SU-DHL-6 (cell line): ENCODE data around the gene RAB40B.
A peak's percentile ranks its signal among the peaks of the same experiment; 100 is the strongest.

Source experiments
- H2AFZ ChIP-seq: fragments of 200-600 bp; sonication (generic); 2 replicates; pipeline ENCODE4 v1.6.1; 2014; ENCODE audit warnings: low read depth, mild to moderate bottlenecking, moderate library complexity, mixed read lengths, antibody characterized with exemption, low read length; ENCODE audit not compliant: severe bottlenecking
- H3F3A ChIP-seq: fragments of 200-600 bp; shearing (Covaris generic); 2 replicates; pipeline ENCODE4 v1.6.0; 2016; ENCODE audit warnings: antibody characterized with exemption, mild to moderate bottlenecking; ENCODE audit not compliant: insufficient read depth
- H3K27ac ChIP-seq: fragments of 200-600 bp; sonication (generic); 2 replicates; pipeline ENCODE4 v1.5.1; 2016; ENCODE audit warnings: low read depth, mild to moderate bottlenecking, low read length, moderate library complexity, mixed read lengths
- H3K27me3 ChIP-seq: fragments of 200-600 bp; sonication (generic), shearing (Covaris generic); 2 replicates; pipeline ENCODE4 v1.6.0; 2014; ENCODE audit warnings: mild to moderate bottlenecking, low read length
- H3K36me3 ChIP-seq: fragments of 200-600 bp; sonication (generic); 2 replicates; pipeline ENCODE4 v1.6.1; 2014; ENCODE audit warnings: mild to moderate bottlenecking, low read length, mixed read lengths
- H3K4me2 ChIP-seq: fragments of 300-600, 200-600 bp; shearing (Covaris generic), sonication (generic); 2 replicates; pipeline ENCODE4 v1.6.0; 2014; ENCODE audit warnings: low read length, low read depth, mild to moderate bottlenecking; ENCODE audit not compliant: poor library complexity, severe bottlenecking
- H3K4me3 ChIP-seq: fragments of 200-600 bp; sonication (generic); 2 replicates; pipeline ENCODE4 v1.5.1; 2014; ENCODE audit warnings: antibody characterized with exemption, low read length, mild to moderate bottlenecking, mixed read lengths; ENCODE audit not compliant: insufficient read depth, poor library complexity, severe bottlenecking
- H3K79me2 ChIP-seq: fragments of 200-600 bp; sonication (generic); 2 replicates; pipeline ENCODE4 v1.6.1; 2014; ENCODE audit warnings: mild to moderate bottlenecking, low read length, moderate library complexity; ENCODE audit not compliant: insufficient read depth
- H3K9ac ChIP-seq: fragments of 200-600 bp; sonication (generic); 2 replicates; pipeline ENCODE4 v1.7.0; 2014; ENCODE audit warnings: mild to moderate bottlenecking, low read length
- H3K9me2 ChIP-seq: fragments of 200-600 bp; sonication (generic); replicated peaks from 2 replicates; pipeline ENCODE4 v1.6.1; 2014; ENCODE audit warnings: low read length; ENCODE audit not compliant: insufficient read depth
- H3K9me3 ChIP-seq: fragments of 200-600 bp; sonication (generic); 2 replicates; pipeline ENCODE4 v1.6.1; 2014; ENCODE audit warnings: low read length, mixed read lengths; ENCODE audit not compliant: insufficient read depth
- H4K20me1 ChIP-seq: fragments of 200-600 bp; sonication (generic); 2 replicates; pipeline ENCODE4 v1.6.1; 2014; ENCODE audit warnings: low read depth, mild to moderate bottlenecking, antibody characterized with exemption, low read length, moderate library complexity, mixed read lengths
- EZH2phosphoT487 ChIP-seq: fragments of 200-600 bp; sonication (generic), shearing (Covaris generic); conservative IDR thresholded peaks from 2 replicates; pipeline ENCODE4 v1.6.1; 2018; ENCODE audit warnings: mild to moderate bottlenecking, antibody characterized with exemption, low read length, moderate library complexity, mixed read lengths
- TF ChIP-seq, protein P1 (sequence below): fragments of 200-600 bp; sonication (generic); IDR thresholded peaks from one replicate; pipeline ENCODE4 v1.5.1; 2017; ENCODE audit warnings: antibody characterized with exemption, mild to moderate bottlenecking, low read length, moderate library complexity; ENCODE audit not compliant: insufficient read depth, poor library complexity, severe bottlenecking

Gene RAB40B

DNA sequence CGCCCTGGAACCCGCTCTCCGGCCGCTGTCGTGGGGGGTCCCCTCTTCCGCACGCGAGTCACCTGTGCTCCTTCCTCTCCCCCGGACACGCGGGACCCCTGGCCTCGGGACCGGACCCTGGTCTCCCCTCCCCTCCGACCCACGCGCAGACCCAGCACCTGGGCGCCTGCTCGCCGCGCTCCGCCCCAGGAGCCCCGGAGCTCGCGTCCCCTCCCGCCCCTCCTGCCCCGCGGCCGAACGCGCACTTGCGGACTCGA is 762 bp downstream of the RAB40B start:
- Histone ChIP-seq H3K36me3 (no peaks in the 10 kb centered on the region), H3K9me3 (peaks cover 11% of the 10 kb centered on the region), H3K9me2 (no peaks in the 10 kb centered on the region), H3K9ac (no peak overlapping the region), H3K27me3 (no peaks in the 10 kb centered on the region), H4K20me1 (no peaks in the 10 kb centered on the region), H3K79me2 (no peaks in the 10 kb centered on the region), H3K4me2 (peak overlapping the region; percentile 20), H3K27ac (no peak overlapping the region), H2AFZ (no peak overlapping the region), H3F3A (no peaks in the 10 kb centered on the region), H3K4me3 (no peak overlapping the region)
- no peak for TF ChIP-seq EZH2phosphoT487
- TF ChIP-seq, protein P1, sequence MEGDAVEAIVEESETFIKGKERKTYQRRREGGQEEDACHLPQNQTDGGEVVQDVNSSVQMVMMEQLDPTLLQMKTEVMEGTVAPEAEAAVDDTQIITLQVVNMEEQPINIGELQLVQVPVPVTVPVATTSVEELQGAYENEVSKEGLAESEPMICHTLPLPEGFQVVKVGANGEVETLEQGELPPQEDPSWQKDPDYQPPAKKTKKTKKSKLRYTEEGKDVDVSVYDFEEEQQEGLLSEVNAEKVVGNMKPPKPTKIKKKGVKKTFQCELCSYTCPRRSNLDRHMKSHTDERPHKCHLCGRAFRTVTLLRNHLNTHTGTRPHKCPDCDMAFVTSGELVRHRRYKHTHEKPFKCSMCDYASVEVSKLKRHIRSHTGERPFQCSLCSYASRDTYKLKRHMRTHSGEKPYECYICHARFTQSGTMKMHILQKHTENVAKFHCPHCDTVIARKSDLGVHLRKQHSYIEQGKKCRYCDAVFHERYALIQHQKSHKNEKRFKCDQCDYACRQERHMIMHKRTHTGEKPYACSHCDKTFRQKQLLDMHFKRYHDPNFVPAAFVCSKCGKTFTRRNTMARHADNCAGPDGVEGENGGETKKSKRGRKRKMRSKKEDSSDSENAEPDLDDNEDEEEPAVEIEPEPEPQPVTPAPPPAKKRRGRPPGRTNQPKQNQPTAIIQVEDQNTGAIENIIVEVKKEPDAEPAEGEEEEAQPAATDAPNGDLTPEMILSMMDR = no peak

DNA sequence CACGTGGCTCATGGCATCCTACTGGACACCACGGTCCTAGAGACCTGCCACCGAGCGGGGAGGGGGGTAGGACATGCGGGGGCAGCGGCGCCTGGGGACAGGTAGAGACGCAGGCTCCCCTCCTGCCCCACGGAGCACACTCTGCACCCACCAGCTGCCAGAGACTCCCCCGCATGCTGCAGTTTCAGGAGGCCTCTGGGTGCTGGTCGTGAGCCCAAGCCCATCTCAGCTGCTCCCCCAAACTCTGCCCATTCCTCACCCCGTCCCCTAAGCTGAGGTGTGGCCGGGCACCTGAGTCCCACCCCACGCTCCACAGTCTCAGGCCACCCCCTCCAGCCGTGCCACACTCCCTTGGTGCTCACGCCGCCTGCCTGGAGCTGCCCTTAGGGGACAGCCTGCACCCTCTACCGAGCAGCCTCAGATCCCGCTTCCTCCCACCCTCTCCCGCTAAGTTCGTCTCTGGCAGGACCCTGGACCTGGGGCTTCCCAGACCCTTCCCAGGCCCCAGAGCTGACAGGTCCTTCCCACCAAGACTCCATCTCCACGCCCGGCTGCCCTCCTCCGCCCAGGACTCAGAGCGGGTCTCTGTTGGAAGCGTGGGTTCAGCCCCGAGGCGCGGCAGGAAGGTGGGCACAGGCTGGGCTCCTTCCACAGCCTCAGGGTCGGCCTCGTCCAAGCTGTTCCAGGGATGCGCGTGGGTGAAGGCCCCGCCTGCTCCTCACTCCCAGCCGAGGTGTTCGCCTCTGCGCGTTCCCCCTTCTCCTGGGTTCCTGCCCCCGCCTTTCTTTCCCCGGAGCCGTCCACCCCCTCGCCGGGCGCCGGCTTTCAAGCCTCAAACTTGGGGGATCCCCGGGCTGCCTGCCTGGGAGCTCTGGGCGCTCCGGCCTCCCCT is 1.3 kb downstream of the RAB40B start:
- peaks cover 11% of the 10 kb centered on the region for H3K9me3 ChIP-seq
- H3F3A ChIP-seq = no peaks in the 10 kb centered on the region
- H3K36me3 ChIP-seq = no peaks in the 10 kb centered on the region
- no peaks in the 10 kb centered on the region for H4K20me1 ChIP-seq
- H3K27ac ChIP-seq = no peak overlapping the region
- no peaks in the 10 kb centered on the region for H3K27me3 ChIP-seq
- TF ChIP-seq EZH2phosphoT487 = no peak
- TF ChIP-seq, protein P1 = no peak
- no peak overlapping the region for H2AFZ ChIP-seq
- no peaks in the 10 kb centered on the region for H3K79me2 ChIP-seq
- no peak overlapping the region for H3K4me2 ChIP-seq
- no peak overlapping the region for H3K9ac ChIP-seq
- no peak overlapping the region for H3K4me3 ChIP-seq
- H3K9me2 ChIP-seq = no peaks in the 10 kb centered on the region

DNA sequence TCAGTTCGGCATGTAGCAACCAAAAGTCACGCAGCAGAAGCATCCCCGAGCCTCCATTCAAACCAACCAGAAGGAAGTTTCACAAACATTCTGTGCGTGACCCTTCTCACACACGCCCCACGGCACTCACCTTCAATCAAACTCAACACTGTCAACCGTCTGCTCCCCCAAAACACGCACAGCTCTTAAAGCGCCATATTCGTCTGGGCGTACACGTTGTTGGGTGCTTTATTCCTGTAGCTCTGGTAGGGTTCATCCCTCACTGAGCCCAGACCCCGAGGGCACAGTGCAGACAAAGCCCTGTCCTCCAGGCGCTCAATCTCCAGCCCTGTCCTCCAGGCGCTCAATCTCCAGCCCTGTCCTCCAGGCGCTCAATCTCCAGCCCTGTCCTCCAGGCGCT is 2.2 kb downstream of the RAB40B start:
- H3K9me3 ChIP-seq = peaks cover 11% of the 10 kb centered on the region
- no peak overlapping the region for H3K4me3 ChIP-seq
- H4K20me1 ChIP-seq = no peaks in the 10 kb centered on the region
- no peaks in the 10 kb centered on the region for H3K27me3 ChIP-seq
- TF ChIP-seq, protein P1 = no peak
- TF ChIP-seq EZH2phosphoT487 = no peak
- no peak overlapping the region for H3K9ac ChIP-seq
- H3K27ac ChIP-seq = no peak overlapping the region
- no peaks in the 10 kb centered on the region for H3K79me2 ChIP-seq
- no peaks in the 10 kb centered on the region for H3K36me3 ChIP-seq
- H3K9me2 ChIP-seq = no peaks in the 10 kb centered on the region
- no peak overlapping the region for H3K4me2 ChIP-seq
- no peaks in the 10 kb centered on the region for H3F3A ChIP-seq
- no peak overlapping the region for H2AFZ ChIP-seq
